Measurements from ENCODE around the gene RUSF1.

- TF ChIP-seq EZH2phosphoT487 (conservative IDR thresholded peaks at IDR 0.05; ENCODE audit: low read length): no peak
- no peak for TF ChIP-seq CTCF (IDR thresholded peaks at IDR 0.05; ENCODE audit: insufficient read depth, low read length, poor library complexity, severe bottlenecking)
Observed at GRCh38 chr16:31532120-31532519, 23.9 kb upstream of the RUSF1 start.
